EL (cell line): ENCODE results near the gene ITSN1.
A peak's percentile ranks its signal among the peaks of the same experiment; 100 is the strongest.

ENCODE experiments used
- DNase-seq: peaks from one replicate; pipeline ENCODE4 v3.0.0-alpha.2; 2016

Gene ITSN1

DNA sequence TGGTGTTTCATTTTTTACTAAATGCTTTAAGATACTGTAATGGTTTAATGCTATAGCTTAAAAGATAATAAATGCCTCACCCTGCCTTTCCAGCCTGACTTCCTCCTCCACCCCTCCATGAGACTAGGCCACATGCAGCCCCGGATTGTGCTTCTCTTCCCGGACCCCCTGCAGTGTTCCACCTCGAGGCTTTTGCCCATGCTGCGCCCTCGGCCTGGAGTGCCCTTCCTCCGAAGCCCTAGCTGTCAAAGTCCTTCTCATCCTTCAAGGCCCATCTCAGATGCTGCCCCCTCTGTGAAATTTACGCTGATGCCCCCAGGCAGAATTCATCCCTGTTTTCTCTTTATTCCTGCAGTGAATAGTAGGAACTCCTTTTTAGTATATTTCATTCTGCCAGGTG lies 174.8 kb downstream of the ITSN1 start:
- no peak for DNase-seq

DNA sequence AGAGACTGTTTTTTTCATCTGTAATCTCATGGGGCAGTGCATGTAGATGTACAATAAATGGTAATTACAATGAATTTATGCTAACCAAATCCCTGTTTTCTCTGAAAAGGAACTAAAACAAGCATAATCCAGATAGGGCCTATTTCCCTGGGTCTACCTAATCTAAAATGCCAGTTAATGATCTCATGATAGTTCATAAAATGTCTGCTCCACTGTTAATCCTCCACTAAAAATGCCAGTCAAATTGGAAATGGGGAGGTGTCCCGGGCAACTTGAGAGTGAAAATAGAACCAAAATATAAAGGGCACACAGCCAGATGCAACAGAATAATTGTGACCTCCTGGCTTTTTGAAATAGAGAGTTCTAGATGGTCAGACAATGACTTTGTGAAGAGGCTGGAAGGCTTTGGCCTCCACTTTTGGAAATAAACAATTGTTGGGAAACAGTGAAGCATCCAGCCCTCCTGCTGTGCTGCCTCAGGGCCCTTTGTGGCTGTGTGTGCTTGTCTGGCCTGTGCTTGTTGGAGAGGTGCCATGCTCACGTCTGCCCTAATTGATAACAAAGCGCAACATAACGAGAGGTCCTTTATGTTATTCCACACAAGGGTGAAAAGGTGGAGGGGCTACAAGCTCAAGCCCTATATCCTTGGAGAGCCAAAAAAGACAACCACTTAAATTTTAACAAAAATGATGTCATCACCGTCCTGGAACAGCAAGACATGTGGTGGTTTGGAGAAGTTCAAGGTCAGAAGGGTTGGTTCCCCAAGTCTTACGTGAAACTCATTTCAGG lies 175.6 kb downstream of the ITSN1 start:
- peak; percentile 28 for DNase-seq

DNA sequence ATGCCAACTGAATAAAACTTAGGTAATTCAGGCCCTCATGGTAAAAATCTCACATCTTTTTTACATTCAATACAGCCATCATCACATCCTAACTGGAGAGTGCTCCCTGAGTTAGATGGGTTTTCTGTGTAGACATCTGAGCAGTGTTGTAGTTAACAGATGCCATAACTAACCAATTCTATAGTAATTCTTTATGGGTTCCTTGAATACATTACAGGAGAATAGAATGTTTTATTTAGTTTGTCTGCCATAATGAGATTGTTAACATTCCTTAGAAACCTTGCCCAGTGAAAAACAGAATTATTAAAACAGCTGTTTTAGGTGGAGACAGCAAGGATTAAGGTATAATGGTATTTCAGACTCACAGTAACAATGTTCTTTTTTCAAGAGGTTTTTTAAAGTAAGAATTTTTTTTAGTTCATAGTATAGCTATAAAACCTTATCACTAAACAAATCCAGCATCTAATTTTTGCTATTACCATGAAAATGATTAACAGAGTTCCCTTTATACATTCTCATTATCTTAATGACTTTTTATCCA lies 178.0 kb downstream of the ITSN1 start:
- no peak for DNase-seq

DNA sequence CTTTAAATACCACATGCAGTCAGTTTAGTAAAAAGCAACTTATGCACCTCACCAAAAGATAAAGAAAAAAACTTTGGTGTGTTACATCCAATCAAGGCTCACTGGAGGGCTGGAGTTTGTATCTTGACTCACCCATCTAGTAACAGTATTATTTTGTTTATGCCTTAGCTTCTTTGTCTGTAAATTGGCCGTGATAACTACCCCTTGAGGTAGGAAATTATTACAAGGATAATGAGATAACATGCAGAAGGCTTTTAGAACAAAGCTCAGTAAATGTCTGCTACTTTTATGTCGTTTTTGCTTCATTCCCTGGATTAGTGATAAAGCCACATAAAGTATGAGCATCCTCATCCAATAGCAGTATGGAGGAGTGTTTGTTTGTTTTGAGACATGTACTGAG lies 178.5 kb downstream of the ITSN1 start:
- no peak for DNase-seq

DNA sequence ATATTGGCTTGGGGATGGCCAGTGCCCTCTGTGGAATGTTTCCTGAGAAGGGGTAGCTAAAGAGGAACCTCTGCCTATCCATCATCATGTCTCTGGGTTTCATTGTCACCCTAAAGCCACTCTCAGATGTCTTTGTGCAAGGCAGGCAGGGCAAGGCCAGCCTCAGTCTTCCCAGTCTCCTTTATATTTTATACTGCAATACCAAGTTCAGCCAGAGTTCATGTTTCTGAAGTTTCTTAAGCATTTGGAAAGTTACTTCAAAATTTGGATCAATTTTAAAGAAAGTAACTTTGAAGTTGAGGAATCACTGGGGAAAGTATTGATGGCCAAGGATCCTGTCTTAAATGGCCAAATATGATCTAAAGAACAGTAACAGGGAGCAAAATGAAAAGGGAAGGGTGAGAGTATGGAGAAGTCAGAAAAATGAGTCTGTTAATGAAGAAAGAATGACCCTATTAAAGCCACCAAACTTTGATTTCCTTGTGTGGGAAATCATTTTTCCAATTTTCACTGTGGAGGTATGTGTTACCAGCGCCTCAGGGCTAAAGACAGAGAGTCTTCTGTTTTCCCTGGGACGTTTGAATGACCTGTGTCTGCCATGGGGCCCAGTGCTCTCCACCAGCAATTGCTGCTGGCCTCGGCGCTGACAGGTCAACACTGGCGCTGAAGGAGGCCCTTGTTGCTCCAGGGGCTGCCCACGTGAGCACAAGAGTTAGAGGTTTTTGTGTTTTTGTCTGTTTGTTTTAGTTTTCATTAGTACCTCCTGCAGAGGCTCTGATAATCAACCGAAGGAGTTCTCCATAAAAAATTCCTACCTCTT lies 179.4 kb downstream of the ITSN1 start:
- no peak for DNase-seq

DNA sequence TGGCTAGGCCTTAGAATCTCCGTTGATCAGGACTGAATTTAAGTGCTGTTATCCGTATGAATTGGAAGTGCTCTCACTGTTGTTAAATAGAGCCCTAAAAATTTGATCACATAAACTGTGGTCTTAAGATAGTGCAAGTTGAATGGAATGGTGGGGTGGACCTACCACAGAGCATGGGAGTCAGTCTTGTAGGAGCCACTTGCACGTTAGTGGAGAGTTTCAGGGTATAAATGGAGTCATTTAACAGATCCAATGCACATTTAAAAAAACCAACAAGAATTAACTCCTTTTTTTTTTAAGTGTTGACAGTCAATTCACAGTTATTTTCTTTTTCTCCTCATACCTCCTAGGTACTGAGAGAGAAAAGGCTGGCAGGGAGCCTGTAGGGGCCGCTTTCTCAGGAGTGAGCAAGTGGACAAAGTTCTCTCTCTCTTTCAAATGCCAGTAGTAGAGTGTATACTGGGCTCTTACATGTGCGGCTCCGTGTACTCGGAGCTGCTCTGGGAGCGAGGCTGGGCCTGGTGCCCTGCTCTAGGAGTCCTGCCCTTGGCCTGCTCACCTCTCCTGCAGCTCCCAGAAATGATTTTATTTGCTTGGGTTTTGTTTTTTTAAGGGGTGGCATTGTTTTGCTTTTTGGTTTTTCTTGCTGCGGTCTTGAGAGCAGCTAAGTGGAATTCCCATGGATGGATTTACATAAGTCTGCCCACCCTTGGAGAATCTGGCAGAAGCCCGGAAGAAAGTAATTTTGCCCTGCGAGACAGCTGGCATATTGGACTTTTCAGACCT lies 182.0 kb downstream of the ITSN1 start:
- DNase-seq: no peak

DNA sequence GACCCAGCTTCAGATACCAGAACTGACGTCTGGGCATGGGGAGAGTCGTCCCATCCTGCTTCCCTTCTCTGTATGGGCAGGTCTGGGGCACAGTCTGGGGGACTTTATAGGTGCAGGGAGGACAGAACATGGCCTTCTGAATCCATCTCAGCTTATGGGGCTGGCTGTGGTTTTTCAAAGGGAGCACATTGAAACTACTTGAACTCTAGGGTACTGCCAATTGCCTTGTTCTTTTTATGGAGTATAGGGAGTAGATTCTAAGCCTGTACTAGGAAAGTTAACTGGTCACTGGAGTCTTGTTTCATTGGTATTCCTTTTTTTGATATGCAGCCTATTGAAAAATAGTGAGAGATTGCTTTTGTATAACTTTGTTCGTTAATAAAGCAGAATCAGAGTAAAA lies 183.1 kb downstream of the ITSN1 start:
- DNase-seq: no peak

DNA sequence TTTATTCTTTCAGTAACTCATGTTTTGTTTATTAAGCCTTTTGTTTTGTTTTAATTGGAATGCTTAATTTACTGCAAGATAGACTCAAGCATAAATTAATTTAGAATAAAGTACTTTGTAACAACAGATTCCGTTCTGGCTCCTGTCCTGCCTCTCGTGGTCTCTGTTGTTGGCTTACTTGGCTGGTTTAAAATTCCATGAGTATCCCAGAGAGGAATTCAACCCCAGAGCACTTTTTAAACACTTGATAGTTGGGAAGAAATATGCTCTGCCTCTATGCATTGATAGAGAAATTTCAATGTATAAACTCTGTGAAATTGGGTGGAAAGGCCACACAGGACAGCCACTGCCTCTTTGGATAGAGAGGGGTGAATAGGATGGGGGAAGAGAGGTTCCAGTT lies 183.6 kb downstream of the ITSN1 start:
- DNase-seq: peak; percentile 47

DNA sequence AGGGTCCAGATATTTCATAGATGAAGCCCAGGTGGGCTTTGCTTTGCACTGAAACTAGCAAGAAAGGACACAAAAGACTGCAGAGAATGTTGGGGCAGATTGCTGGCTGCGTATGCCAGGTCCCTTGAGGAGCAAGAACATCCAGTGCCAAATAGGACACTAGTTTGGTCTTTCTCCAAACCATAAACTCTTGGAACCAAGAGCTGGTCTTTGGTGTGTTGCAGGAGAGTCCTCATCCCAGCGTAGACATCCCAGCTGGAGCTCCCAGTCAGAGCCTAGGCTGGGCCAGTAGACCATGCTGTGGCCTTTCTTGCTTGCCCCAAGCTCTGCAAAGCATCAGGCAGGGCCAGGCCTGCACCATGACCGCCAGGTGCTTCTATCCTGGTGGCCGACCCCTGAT lies 185.8 kb downstream of the ITSN1 start:
- no peak for DNase-seq

DNA sequence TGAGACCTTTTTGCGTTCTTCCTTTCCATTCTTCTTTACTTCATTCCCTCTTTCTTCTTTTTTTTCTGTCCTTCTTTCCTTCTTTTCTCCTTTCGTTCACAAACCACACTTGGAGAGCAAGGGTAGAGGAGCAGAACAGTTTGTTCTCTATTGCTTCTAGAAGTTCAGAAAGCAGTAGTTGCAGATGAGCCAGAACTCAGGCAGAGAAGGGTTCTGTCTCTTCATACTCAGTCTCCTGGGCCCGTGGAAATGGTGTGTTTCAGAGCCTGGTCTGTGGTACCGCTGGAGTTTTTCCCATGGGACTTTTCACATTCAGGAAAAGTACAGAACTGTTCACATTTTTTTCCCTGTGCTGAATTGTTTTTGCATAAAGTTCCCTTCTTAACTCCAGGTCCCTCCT lies 186.3 kb downstream of the ITSN1 start:
- no peak for DNase-seq

DNA sequence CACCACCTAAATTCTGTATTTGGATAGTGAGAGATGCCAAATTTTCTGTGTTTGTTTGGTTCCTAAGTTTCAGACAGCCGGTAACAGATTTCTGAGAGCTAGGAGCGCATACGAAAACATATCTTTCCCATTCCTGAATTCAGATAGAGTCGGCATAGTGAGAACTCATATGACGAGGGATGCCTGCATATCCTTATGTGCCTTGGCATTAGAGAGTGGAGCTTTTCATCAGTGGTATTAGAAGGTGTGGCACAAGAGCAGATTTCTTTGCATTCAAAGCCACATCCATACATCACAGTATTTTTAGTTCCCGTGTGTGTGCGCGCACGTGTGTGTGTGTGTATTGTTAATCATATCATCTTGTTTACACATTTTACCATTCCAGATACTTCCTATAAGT lies 187.5 kb downstream of the ITSN1 start:
- DNase-seq: no peak

DNA sequence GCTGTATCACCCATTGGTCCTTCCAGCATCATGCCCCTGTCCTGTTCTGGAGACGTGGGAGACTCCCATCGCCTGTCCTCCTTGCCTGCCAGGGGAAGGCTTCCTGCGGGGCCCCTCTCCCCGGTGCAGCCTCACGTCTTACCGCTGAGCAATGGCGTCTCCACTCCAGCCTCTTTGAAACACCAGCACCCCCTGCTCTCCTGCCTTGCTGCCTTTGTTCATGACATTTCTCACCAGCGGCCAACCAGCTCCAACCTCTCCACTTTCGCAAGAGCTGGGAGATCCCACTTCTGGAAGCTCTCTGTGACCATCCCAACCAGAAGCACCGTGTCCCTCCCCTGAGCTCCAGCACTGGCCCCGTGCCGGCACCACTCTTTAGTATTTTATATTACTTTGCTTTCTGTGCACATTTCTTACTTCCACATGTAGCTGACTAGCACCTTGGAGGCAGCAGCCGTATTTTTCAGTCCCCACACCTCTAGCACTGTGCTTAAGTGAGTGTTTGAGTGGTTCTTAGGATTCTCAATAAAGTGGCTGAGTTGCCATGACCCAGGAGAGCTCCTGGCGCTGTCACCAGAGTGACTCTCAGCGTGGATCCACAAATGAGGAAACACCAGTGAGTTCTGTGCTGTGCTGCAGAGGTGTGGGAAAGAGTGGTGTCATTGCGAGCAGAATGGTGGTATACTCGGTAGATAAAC lies 189.8 kb downstream of the ITSN1 start:
- DNase-seq: no peak

DNA sequence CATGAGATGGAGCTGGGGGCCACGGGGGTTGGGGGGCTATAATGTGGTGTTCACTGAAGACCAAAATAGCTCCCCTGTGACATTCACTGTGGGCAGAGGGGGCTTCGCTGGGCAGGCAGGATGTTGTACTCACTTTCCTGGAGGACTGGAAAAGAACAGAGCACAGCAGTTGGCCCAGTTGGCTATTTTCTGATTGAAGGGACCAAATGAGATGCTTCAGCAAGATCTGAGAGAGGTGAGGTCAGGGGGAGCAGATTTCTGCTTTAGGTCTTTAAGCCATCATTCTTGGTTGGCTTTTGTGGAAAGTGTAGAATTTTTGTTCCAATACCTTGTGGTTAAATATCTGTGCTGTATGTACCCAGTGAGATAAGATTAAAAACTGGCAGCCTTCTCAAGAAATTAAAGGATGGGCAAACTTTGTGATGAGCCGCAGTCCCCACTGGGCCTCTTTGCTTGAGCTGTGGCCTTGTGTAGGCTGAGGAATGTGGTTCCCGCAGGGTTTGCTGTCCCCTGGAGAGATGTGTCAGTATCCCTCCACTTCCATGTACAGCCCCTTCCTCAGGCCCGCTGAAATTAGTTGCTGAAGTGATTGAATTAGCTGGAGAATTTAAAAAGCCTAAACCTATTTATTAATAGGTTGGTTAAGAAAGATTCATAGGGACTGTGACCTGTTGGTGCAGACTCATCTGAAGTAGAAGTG lies 192.7 kb downstream of the ITSN1 start:
- no peak for DNase-seq

DNA sequence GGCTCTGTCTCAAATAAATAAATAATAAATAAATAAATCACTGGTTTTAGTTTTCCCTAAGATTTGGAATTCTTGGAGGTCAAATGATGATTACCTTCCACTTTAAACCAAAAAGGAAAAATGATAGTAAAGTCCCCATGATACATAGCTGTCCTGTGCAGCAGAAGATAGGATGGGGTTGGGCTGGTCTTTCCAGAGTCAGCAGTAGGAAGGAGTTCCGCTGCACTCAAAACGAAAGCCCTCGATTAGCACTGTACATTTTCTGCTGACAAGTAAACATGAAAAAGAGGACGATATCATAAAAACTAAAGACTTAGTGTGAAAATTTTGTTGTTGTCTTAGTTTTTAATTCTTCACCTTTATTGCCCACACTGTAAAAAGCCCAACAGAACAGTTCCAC lies 193.6 kb downstream of the ITSN1 start:
- no peak for DNase-seq

DNA sequence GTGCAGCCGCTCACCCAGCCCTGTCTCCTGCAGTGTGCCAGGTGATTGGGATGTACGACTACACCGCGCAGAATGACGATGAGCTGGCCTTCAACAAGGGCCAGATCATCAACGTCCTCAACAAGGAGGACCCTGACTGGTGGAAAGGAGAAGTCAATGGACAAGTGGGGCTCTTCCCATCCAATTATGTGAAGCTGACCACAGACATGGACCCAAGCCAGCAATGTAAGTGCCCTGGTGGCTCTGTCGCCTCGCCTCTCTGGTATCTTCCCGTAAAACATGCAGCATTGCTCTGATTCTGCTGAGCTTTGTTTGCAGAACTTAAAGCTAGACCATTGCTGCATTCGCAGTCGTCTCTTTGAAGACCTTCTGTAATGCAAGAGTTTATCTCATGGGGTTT lies 194.1 kb downstream of the ITSN1 start:
- DNase-seq: peak; percentile 36

DNA sequence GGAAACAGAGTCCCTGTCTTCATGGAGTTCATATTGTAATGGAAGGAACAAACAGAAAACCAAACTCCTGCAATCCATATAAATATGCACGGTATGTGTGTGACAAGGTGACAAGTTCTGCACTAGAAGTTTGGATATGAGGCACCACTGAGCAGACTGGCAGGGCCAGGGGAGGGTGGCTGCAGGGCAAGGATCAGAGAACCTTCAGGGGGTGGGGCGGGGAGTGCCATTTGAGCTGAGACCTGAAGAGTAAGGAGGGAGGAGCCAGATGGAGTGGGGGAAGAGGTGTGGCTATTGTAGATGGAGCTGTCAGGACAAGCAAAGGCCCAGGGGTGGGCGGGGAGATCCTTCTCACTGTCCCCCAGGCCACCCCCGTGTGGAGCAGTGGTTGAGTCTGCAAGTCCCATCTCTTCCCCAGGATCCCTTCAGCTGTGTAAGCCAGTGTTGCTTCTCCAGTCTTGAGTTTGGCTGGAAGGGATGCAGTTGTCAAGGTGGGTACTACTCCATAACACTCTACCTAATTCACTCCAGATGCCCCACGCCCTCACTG lies 196.9 kb downstream of the ITSN1 start:
- no peak for DNase-seq

DNA sequence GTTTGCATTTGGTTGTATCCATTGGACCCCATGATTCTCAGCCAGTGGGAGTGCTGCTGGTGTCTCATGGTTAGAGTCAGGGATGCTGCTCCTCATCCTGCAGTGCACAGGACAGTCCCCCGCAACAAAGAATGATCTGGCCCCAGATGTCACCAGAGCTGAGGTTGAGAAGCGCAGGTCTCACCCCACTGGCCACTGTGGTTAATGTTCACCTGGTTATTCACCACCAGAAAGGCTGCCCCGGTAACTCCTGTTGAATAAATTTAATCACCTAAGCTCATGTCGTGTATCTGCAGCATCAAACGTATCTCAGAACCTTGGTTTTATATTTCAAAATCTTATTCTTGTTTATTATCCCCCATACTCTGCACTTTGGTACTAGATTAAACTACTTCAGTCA lies 197.5 kb downstream of the ITSN1 start:
- DNase-seq: no peak

DNA sequence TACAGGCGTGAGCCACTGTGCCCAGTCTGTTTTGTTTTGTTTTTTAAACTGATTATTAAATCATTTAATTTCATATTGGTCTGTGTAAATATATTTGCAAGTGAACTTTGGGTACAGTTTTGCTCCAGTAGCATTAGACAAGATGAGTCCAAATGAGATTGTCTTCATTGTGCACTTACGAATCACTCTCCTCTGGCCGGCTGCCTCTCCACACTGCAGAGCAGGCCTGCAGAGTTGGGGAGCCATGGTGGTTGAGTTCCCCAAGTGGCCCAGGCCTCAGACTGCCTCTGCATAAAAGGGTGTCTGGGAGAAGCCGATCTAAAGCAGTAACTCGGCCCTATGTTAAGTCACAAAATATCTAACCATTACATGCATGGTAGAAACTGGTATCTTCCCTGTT lies 198.5 kb downstream of the ITSN1 start:
- peak; percentile 25 for DNase-seq

DNA sequence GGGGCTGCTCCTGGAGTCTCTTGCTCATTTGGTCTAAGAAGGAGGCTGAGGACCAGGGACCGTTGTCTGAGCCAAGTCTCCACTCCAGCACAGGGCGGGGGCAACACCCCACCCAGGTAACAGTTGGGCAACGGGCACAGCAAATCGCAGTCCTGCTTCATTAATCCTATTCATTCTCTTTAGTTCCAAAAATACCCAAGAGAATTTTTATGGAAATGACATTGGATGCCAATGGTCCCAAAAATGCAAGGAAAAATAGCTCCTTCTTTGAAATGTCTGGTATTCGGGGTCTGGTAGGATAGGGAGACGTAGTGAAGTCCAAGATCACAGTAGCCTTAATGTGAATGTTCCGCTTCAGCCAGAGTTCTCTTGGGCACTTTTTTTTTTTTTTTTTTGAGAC lies 199.3 kb downstream of the ITSN1 start:
- DNase-seq: no peak

DNA sequence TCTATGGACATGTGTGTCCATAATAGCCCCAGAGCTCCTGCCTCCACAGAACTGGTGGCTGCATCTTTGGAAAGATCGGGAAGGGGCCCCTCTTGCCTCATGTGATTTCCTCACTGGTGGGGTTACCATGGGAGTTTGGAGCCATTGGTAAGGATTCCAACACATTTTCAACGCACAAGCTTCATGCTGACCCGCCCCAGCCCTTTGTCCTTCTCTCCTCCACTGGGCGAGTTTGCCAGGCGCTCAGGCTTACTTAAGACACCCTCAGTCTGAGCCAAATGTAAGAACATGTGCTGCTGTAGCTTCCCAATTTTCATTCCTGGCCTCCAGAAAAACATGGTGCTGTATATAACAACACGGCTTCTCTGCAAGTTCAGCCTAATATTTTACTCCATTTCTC lies 200.9 kb downstream of the ITSN1 start:
- DNase-seq: no peak

DNA sequence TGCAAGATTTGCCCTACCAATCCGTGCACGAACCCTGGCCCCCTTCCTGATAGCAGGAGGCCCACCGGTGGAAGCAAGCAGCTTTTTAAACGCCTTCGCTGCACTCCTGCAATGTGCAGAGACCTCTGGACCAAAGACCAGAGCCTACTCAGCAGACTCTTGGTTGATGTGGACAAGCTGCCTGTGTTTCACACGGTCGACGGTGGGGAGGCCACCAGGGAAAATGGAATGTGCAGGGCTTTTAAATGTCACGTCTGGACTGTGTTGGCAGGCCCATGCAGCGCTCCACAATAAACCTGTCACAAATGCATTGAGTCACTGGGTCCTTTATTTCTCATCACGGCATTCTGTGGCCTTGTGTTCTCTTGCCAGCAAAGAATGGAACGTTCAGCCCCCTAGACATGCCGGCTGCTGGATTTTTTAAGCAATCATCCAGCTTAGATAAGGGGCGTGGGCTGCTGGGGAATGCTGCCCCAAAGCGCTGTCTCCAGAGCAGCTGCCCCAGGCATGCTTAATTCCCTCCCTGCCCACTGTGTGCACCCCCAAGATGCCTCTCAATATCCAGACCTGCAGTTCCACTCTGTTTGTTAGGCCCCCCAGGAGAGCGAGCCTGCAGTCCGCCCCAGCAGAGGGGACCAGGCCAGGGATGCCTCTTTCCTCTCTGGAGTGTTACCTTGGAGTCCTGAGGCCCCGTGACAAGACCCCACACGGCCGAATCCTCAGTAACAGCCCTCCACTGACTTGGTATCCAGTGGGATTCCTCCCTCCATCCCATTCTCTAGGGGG lies 202.0 kb downstream of the ITSN1 start:
- peak; percentile 47 for DNase-seq
